ENCODE measurements around the gene METTL27. TPM values are rescaled to one million over a fixed set of nuclear protein-coding genes. Genes with fewer than 3 reads are reported as not detected.
A peak's percentile ranks its signal among the peaks of the same experiment; 100 is the strongest.
"Not testable (repeated sequence)": the region's sequence is repeated elsewhere in the genome, so short reads cannot be mapped to it uniquely, and the experiment has no call there.

Gene METTL27
- total RNA-seq, 1 donor from 2014 or later = 0.27 TPM

- no peak for ATAC-seq
- no peak for DNase-seq
- intact Hi-C loops (cut with micrococcal nuclease) = no loop called here
These were observed 1.8 kb upstream of the METTL27 start for GRCh38 chr7:73844131-73844547.

DNA sequence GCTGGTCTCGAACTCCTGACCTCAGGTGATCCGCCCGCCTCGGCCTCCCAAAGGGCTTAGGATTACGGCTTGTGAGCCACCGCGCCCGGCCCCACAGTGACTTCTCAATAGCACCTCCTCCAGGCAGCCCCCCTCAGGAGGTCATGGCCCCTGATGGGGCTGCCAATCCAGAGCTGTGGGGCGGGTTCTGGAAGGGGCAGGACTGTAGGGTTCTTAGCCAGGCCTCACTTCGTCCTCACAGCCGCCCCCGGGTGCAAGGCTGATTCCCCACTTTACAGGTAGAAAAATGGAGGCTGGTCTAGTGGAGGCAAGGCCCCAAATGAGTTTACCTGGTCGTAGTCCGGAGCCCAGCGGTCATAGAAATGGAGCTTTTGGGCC, 638 bp downstream of the METTL27 start:
- ATAC-seq (peak; percentile 12), DNase-seq (no peak)
- intact Hi-C loops (cut with micrococcal nuclease) = no loop called here

DNA sequence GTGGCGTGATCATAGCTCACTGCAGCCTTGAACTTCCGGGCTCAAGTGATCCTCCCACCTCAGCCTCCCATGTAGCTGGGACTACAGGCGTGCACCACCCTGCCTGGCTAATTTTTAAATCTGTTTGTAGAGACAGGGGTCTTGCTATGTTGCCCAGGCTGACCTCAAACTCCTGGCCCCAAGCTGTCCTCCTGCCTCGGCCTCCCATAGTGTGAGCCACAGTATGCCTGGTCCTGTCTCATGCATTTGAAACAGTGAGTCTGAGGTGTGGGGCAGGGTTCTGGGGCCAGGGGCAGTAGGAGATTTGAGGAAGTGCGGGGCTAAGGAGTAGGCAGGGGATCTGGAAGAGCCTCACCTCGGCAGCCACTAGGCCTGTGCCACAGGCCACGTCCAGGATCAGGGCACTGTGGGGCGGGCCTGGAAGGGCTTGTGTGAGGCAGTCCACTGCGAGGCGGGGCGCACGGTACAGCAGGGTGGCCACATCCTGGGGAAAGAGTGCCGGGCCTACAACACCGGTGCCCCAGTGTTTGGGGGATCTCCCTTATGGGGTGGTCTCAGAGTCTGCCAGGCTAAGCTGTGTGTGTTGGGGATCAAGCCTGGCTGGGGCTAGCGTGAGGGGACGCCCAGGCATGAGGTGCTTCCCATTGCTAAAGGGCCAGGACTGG, 1.5 kb downstream of the METTL27 start:
- intact Hi-C loops (cut with micrococcal nuclease) = no loop called here
- ATAC-seq = no peak
- DNase-seq = no peak

- DNase-seq (no peak), ATAC-seq (no peak)
- intact Hi-C loops (cut with micrococcal nuclease) = no loop called here
These were observed 2.3 kb downstream of the METTL27 start for GRCh38 chr7:73839743-73840714.

DNA sequence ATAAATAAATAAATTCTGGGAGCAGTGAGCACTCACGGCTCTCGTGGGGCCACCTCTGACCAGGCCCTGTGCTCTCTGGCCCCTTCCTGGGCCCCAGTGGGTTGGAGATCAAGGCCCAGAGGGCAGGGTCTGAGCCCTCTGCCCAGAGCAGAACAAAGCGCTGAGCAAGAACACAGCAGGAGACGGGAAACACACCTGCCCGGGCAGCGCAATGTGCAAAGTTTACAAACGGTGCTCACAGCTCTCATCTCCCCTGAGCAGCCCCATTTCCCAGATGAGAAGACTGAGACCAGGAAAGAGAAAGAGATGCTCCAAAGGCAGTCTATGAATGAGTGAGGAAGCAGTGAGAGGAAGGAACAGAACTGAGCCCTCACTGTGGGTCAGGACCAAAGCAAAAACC, 3.0 kb downstream of the METTL27 start:
- no peak for DNase-seq
- intact Hi-C loops (cut with micrococcal nuclease) = no loop called here

GRCh38 chr7:73838642-73839041, 3.7 kb downstream of the METTL27 start:
- DNase-seq = no peak
- intact Hi-C loops (cut with micrococcal nuclease) = no loop called here
- no peak for ATAC-seq

More for the DNA sequence above, 3.0 kb downstream of the METTL27 start:
- ATAC-seq = no peak

GRCh38 chr7:73837167-73837566, 5.1 kb downstream of the METTL27 start:
- intact Hi-C loops (cut with micrococcal nuclease); ATAC-seq; DNase-seq: not testable (repeated sequence)

GRCh38 chr7:73834626-73835191, 7.6 kb downstream of the METTL27 start:
- intact Hi-C loops (cut with micrococcal nuclease) = no loop called here
- no peak for ATAC-seq
- DNase-seq = no peak

DNA sequence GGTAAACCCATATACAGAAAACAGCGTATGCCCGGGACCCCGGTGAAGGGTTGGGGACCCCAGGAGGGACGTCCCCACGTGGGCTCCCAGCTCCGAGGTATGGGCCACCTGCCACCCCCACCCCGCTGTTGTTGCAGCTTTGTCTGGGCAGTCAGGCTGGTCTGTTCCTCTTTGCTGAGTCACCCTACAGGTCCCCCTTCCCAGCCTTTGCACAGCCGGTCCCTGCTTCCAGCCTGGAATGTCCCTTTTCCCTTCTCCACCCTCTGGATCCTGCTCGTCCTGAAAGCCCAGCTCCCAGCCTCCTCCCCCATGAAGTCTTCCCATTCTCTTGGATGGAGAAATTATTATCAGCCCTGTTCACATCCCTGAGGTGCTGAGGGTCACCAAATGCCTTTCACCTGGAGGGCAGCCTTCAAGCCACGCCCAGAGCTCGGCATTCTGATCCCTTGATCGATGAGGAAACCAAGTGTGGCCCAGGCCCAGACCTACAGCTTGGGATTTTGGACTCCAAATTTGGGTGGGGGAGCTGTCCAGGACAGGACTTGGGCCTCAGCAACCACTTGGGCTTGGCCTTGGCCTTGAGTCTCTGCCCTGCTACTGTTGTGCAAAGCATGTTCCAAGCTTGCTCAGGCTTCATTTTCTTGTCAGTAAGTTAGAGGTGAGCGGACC, 8.9 kb downstream of the METTL27 start:
- intact Hi-C loops (cut with micrococcal nuclease) = no loop called here
- DNase-seq (no peak), ATAC-seq (no peak)

DNA sequence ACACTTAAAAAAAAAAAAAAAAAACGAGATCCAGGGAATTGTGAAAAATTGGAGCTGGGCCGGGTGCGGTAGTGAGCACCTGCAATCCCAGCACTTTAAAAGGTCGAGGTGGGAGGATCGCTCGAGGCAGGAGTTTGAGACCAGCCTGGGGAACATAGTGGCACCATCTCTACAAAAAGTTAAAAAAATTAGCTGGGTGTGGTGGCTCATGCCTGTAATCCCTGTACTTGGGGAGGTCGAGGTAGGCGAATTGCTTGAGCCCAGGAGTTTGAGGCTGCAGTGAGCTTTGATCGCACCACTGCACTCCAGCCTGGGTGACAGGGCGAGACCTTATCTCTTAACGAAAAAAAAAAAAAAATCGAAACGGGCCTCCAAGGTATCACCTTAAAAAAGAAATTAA, 9.5 kb downstream of the METTL27 start:
- intact Hi-C loops (cut with micrococcal nuclease) = no loop called here
- ATAC-seq (no peak), DNase-seq (no peak)

DNA sequence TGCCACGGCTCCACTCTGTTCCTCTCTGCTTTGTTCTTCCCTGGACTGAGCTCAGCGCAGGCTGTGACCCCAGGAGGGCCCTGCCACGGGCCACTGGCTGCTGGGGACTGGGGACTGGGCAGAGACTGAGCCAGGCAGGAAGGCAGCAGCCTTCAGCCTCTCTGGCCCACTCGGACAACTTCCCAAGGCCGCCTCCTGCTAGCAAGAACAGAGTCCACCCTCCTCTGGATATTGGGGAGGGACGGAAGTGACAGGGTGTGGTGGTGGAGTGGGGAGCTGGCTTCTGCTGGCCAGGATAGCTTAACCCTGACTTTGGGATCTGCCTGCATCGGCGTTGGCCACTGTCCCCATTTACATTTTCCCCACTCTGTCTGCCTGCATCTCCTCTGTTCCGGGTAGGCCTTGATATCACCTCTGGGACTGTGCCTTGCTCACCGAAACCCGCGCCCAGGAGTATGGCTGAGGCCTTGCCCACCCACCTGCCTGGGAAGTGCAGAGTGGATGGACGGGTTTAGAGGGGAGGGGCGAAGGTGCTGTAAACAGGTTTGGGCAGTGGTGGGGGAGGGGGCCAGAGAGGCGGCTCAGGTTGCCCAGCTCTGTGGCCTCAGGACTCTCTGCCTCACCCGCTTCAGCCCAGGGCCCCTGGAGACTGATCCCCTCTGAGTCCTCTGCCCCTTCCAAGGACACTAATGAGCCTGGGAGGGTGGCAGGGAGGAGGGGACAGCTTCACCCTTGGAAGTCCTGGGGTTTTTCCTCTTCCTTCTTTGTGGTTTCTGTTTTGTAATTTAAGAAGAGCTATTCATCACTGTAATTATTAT, 10.3 kb downstream of the METTL27 start:
- ATAC-seq (no peak), DNase-seq (no peak)
- intact Hi-C loops (cut with micrococcal nuclease) = no loop called here

GRCh38 chr7:73831584-73831833, 10.8 kb downstream of the METTL27 start:
- intact Hi-C loops (cut with micrococcal nuclease) = no loop called here
- DNase-seq = no peak
- ATAC-seq = no peak

DNA sequence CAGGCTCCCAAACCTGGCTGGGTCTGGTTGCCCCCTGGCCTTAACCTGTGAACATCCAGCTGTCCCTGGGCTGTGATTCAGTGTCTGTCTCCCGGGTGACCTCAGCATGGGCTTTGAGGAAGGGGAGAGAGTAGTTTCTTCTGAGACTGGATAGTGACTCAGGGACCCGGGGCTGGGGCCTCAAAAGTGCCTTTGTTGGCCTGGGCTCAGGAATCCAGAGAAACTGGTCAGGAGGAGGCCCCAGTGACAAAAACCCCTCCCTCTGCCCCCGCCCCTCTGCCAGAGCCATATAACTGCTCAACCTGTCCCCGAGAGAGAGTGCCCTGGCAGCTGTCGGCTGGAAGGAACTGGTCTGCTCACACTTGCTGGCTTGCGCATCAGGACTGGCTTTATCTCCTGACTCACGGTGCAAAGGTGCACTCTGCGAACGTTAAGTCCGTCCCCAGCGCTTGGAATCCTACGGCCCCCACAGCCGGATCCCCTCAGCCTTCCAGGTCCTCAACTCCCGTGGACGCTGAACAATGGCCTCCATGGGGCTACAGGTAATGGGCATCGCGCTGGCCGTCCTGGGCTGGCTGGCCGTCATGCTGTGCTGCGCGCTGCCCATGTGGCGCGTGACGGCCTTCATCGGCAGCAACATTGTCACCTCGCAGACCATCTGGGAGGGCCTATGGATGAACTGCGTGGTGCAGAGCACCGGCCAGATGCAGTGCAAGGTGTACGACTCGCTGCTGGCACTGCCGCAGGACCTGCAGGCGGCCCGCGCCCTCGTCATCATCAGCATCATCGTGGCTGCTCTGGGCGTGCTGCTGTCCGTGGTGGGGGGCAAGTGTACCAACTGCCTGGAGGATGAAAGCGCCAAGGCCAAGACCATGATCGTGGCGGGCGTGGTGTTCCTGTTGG, 11.4 kb downstream of the METTL27 start, which contains the start of gene CLDN4:
Gene CLDN4 (plus strand): TSS at position 316 of the 903 bp plus-strand sequence. CDS start 206 bp downstream, at position 522.
- no peak for DNase-seq
- no peak for ATAC-seq
- intact Hi-C loops (cut with micrococcal nuclease) = no loop called here

DNA sequence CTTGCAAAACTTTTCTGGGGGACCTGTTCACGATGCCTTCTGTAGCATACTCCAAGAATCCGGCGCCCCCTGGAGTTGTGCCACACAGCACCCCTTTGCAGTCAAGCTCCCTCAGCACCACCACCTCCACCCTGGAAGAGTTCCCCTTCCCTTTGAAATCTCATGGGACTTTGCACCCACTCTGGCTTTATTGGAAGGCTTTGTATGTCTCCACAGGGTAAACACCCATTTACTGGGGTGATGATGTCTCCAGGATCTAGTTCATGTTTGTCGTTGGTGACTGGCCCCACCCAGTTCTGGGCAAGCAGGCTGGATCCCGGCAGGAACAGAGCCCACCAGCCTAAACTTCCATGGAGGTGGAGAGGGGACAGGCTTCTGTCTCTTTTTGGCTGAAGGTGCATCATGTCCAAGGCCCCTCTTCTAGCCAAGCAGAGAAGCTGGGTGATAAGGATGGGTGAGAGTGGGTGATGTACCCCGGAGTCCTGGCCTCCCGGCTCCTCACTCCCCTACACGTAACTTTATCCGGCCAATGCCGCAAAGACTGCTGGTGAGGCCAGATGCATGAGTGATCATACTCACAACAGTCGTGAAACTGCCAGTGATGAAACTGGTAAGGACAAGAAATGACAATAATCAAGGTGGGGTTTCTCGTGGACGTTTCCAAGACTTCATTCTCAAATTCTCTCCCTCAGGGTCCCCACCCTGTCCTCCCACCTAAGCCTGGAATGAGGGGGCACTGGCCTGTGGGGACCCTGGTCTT, 12.2 kb downstream of the METTL27 start:
- DNase-seq (no peak), ATAC-seq (no peak)
- intact Hi-C loops (cut with micrococcal nuclease) = no loop called here

- ATAC-seq = no peak
- DNase-seq = peak; percentile 10
- intact Hi-C loops (cut with micrococcal nuclease) = no loop called here
These were observed 12.8 kb downstream of the METTL27 start for GRCh38 chr7:73829505-73829904.

- intact Hi-C loops (cut with micrococcal nuclease) = no loop called here
- no peak for DNase-seq
- ATAC-seq = no peak
These were observed 13.3 kb downstream of the METTL27 start for GRCh38 chr7:73828972-73829371.

DNA sequence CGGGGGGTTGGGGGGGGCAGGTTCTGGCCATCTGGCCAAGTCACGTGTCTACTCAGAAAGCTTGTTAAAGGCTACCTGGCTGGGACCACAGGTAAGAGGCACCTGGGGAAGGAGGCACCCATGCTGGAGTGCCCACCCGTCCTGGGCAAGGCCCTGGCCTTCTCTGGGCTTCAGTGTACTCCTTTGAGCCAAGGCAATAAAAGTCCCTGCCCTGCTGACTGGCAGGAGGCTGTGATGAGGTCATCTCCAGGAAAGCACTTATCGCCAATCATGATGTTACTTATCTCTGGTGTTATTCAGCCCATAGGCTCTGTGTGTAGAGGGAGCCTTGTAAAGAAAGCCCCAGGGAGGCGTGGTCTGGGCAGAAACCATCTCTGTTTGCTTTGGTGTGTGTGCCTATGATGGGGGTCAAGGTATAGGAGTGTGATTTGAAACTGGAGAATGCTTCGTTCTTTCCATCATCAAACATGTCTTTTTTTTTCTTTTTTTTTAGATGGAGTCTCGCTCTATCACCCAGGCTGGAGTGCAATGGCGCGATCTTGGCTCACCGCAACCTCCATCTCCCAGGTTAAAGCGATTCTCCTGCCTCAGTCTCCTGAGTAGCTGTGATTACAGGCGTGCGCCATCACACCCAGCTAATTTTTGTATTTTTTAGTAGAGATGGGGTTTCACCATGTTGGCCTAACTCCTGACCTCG, 14.1 kb downstream of the METTL27 start:
- ATAC-seq (peak; percentile 24), DNase-seq (no peak)
- intact Hi-C loops (cut with micrococcal nuclease) = no loop called here

Measured in left ventricle myocardium superior (tissue), 1 donor.